Stimulated activated CD4-positive, alpha-beta T cell treated with anti-CD3 and anti-CD28 coated beads, Interleukin-2, amount 100 ng/mL, for 48 hours (primary cell): Measurements from ENCODE around the gene NOC3L.
"Not testable (repeated sequence)": the region's sequence is repeated elsewhere in the genome, so short reads cannot be mapped to it uniquely, and the experiment has no call there.

Experiments used
- DNase-seq, 2 donors: peaks; one replicate each; pipeline ENCODE4 v3.0.0-alpha.2; 2020

NOC3L gene

GRCh38 chr10:94362360-94363250 is at the start of gene NOC3L:
TSS of gene NOC3L (minus strand) at chr10:94362939. CDS start at chr10:94362838, 101 bp downstream.
- peak; percentile 89 to 96 for DNase-seq

- no peak for DNase-seq
These were observed 49.7 kb upstream of the NOC3L start for GRCh38 chr10:94412449-94412848.

GRCh38 chr10:94411304-94411703 is 48.6 kb upstream of the NOC3L start:
- DNase-seq = no peak

- DNase-seq = no peak
These were observed 46.4 kb upstream of the NOC3L start for GRCh38 chr10:94409021-94409657.

- DNase-seq = no peak
These were observed 44.9 kb upstream of the NOC3L start for GRCh38 chr10:94407668-94408067.

- DNase-seq = no peak
These were observed 42.7 kb upstream of the NOC3L start for GRCh38 chr10:94405406-94405805.

GRCh38 chr10:94403380-94404213 is 40.9 kb upstream of the NOC3L start:
- DNase-seq = peak in 1 of 2 donors; percentile 2

GRCh38 chr10:94402843-94403379 is 40.2 kb upstream of the NOC3L start:
- DNase-seq = peak in 1 of 2 donors; percentile 1

GRCh38 chr10:94402204-94402842 is 39.6 kb upstream of the NOC3L start, which contains the start of gene TBC1D12:
TSS of gene TBC1D12 (plus strand) at chr10:94402541. CDS start at chr10:94402614, 73 bp downstream.
- peak; percentile 18 to 24 for DNase-seq

GRCh38 chr10:94398762-94399161 is 36.0 kb upstream of the NOC3L start:
- no peak for DNase-seq

GRCh38 chr10:94397549-94398370 is 35.0 kb upstream of the NOC3L start:
- DNase-seq = no peak

- not testable (repeated sequence) for DNase-seq
These were observed 29.4 kb upstream of the NOC3L start for GRCh38 chr10:94392117-94392516.

- not testable (repeated sequence) for DNase-seq
These were observed 23.0 kb upstream of the NOC3L start for GRCh38 chr10:94385733-94386132.

GRCh38 chr10:94383530-94383929 is 20.8 kb upstream of the NOC3L start:
- no peak for DNase-seq

- no peak for DNase-seq
These were observed 14.1 kb upstream of the NOC3L start for GRCh38 chr10:94376865-94377264.

- no peak for DNase-seq
These were observed 12.6 kb upstream of the NOC3L start for GRCh38 chr10:94375374-94375773.

GRCh38 chr10:94370501-94370900 is 7.8 kb upstream of the NOC3L start:
- no peak for DNase-seq

- no peak for DNase-seq
These were observed 3.6 kb upstream of the NOC3L start for GRCh38 chr10:94366382-94366781.

GRCh38 chr10:94364482-94364881 is 1.7 kb upstream of the NOC3L start:
- DNase-seq = no peak

- no peak for DNase-seq
These were observed 469 bp upstream of the NOC3L start for GRCh38 chr10:94363251-94363565.

- no peak for DNase-seq
These were observed 1.5 kb downstream of the NOC3L start for GRCh38 chr10:94361171-94361794.
